Bronchial epithelial cell (primary cell): ENCODE data around the gene TRDMT1. TPM values are rescaled to one million over a fixed set of nuclear protein-coding genes. Genes with fewer than 3 reads are reported as not detected.

Source experiments
- DNase-seq: peaks from one replicate; pipeline ENCODE4 v3.0.0-alpha.2; 2010; ENCODE audit warnings: low read depth
- FAIRE-seq: peaks from 2 replicates; lab custom pipeline; 2011; peaks lifted over from hg19 to GRCh38; lab: Jason Lieb, UNC
- H3K27me3 ChIP-seq: 2 replicates; pipeline ENCODE4 v1.5.1; 2011; ENCODE audit warnings: low read length; ENCODE audit not compliant: control insufficient read depth, insufficient read depth
- H3K36me3 ChIP-seq: 2 replicates; pipeline ENCODE4 v1.5.1; 2011; ENCODE audit warnings: low read length; ENCODE audit not compliant: control insufficient read depth, insufficient read depth
- H3K4me3 ChIP-seq: 2 replicates; pipeline ENCODE4 v1.5.1; 2011; ENCODE audit warnings: mild to moderate bottlenecking, low read depth, low read length, control low read depth
- total RNA-seq: library from RNA; depleted of rRNA; stranded (reverse); fragments of >200 nt; gene quantifications from 2 replicates; pipeline ENCODE4 v1.2.1, GENCODE V29; 2014
- TF ChIP-seq, protein P1 (sequence below): IDR thresholded peaks from 2 replicates; pipeline ENCODE4 v1.5.1; 2011; ENCODE audit warnings: mild to moderate bottlenecking, moderate library complexity, low read length, control low read depth, inconsistent platforms; ENCODE audit not compliant: insufficient read depth, severe bottlenecking

The TRDMT1 gene
- total RNA-seq, 1 donor from 2014 or later: 1.3 TPM

DNA sequence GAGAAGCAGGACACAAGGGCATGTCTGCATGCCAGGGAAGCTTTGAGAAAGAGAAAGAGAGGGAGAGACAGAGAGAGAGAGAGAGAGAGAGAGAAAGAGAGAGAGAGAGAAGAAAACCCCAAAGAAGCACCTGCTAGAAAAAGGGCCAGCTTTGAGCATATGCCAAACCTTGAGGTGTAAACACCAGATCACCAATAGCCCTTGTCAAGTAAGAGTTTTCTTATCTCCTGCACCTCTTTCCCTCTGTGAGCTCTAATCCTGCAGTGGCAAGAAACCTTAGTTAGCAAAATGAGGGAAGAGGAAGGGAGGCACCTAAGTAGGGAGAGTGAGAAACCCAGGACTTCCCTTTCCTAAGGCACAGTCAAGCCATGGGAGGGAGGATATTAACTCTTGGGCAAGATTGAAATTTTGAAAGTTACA lies 11.3 kb upstream of the TRDMT1 start:
- DNase-seq: no peak
- no peaks in the 10 kb centered on the region for H3K36me3 ChIP-seq
- TF ChIP-seq, protein P1, sequence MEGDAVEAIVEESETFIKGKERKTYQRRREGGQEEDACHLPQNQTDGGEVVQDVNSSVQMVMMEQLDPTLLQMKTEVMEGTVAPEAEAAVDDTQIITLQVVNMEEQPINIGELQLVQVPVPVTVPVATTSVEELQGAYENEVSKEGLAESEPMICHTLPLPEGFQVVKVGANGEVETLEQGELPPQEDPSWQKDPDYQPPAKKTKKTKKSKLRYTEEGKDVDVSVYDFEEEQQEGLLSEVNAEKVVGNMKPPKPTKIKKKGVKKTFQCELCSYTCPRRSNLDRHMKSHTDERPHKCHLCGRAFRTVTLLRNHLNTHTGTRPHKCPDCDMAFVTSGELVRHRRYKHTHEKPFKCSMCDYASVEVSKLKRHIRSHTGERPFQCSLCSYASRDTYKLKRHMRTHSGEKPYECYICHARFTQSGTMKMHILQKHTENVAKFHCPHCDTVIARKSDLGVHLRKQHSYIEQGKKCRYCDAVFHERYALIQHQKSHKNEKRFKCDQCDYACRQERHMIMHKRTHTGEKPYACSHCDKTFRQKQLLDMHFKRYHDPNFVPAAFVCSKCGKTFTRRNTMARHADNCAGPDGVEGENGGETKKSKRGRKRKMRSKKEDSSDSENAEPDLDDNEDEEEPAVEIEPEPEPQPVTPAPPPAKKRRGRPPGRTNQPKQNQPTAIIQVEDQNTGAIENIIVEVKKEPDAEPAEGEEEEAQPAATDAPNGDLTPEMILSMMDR: no peak
- H3K27me3 ChIP-seq: no peaks in the 10 kb centered on the region
- no peak overlapping the region for H3K4me3 ChIP-seq
- no peak for FAIRE-seq

DNA sequence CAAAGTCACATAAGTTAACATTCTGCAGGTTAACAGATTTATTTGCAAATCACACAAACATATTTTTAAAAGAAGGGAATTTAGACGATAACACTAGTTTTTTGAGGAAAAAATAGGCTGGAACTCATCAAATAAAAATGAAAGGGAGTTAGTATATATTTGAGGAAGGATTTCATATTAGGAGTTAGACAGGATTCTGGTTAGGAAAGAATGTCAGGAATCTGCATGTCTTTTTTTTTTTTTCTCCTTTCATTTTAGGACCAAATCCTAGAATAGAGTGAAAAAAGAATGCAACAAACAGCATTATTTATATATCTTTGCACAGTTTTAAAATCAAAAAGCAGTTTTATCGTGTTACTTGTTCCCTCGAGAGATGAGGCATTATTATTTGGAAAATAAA lies 8.9 kb upstream of the TRDMT1 start:
- FAIRE-seq (no peak), DNase-seq (no peak)
- Histone ChIP-seq H3K27me3 (no peaks in the 10 kb centered on the region), H3K4me3 (no peak overlapping the region), H3K36me3 (no peaks in the 10 kb centered on the region)
- TF ChIP-seq, protein P1: no peak

DNA sequence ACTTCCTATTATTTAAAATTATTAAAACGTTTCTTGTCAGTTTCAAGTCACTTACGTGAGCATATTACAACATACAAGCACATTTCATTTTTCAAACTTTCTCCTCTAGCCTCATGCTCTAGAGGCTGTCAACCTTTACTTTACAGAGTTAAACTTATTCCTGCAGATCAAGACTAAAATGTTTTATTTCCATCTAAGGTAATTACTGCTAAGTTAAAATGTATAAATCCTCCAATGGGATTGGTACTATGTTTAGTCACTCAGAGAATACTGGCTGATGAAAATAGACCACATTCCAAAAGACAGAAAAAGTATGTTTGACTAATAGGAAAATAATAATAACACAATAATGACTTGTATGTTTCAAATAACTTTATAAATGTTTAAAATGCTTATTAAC lies 8.4 kb upstream of the TRDMT1 start:
- DNase-seq (no peak), FAIRE-seq (no peak)
- TF ChIP-seq, protein P1: no peak
- Histone ChIP-seq H3K36me3 (no peaks in the 10 kb centered on the region), H3K4me3 (no peak overlapping the region), H3K27me3 (no peaks in the 10 kb centered on the region)

DNA sequence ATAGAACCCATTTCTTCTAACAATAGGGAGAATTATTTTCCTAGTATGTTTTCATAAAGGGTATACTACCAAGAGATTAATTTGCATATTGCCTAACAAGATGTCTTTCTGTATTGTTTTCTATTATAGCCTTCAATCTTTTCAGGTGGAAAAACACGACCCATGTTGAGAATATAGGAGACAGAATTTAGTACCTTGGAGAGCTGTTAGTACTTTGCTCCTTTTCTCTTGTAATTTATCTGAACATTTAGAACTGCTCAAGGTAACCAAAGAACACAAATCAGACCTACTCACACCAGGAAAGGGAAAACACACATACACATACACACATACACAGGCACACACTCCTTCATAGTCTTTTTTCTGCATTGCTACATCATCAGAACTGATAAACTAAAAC lies 7.8 kb upstream of the TRDMT1 start:
- FAIRE-seq: no peak
- DNase-seq: no peak
- Histone ChIP-seq H3K4me3 (no peak overlapping the region), H3K36me3 (no peaks in the 10 kb centered on the region), H3K27me3 (no peaks in the 10 kb centered on the region)
- TF ChIP-seq, protein P1: no peak

DNA sequence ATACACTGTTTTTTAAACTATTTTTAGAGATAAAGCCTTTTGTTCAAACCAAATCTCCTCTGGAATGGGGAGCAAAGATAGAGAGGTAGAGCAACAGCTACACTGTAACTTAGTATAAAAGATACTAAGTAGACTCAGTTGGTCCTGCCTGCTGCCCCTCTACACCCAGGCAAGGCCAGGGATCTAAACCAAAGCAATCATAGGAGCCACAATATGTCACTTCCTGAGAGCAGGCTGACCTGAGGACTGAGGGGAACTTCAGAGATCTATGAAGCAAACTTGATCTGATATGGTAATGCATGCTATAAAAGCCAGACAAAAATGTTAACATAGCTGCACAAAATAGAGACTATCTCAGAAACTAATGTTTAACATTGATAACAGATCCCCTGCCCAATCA lies 7.0 kb upstream of the TRDMT1 start:
- DNase-seq (no peak), FAIRE-seq (no peak)
- H3K27me3 ChIP-seq: no peaks in the 10 kb centered on the region
- TF ChIP-seq, protein P1: no peak
- H3K4me3 ChIP-seq: no peak overlapping the region
- no peaks in the 10 kb centered on the region for H3K36me3 ChIP-seq

DNA sequence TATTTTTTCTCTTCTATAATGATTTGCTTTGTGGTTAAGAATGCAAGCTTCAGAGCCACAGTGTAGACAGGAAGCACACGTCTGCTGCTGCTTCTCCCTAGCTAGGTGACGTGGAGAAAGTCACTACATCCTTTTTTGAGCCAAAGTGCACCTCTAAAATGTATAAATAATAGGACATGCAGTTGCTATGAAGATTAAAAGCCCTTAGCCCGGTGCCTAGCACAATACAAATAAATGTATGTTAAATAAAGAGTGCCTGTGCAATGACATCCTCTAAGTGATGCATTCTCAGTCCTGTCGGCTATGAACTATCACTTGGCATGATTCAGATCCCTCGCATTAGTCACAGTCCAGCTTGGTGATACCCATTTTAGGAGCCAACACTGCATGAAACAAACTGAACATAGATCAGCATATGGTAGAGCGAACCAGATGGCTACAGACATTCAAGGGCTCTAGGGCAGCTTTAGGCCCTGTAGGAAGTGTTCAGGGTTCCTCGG lies 4.8 kb upstream of the TRDMT1 start:
- Histone ChIP-seq H3K36me3 (no peaks in the 10 kb centered on the region), H3K27me3 (no peaks in the 10 kb centered on the region), H3K4me3 (no peak overlapping the region)
- peak; percentile 93 for DNase-seq
- no peak for FAIRE-seq
- TF ChIP-seq, protein P1: no peak
